Measurements from ENCODE around the gene PRKG1.

PRKG1 gene

GRCh38 chr10:51542853-51543252 lies 468.6 kb downstream of the PRKG1 start:
- WGBS (ENCODE audit: extremely low coverage, insufficient coverage, insufficient read length): no CpG with 5 or more reads among the region's 5 CpGs
- H3K79me1 ChIP-seq (ENCODE audit: low read length): no peaks in the 10 kb centered on the region

GRCh38 chr10:51544933-51545332 lies 470.6 kb downstream of the PRKG1 start:
- Histone ChIP-seq H4K8ac (ENCODE audit: low read depth, low read length) (no peak overlapping the region), H3K23ac (ENCODE audit: low read length) (no peak overlapping the region), H3K4me3 (ENCODE audit: low read depth, low read length) (no peak overlapping the region), H3K27me3 (ENCODE audit: insufficient read depth, low read length) (no peaks in the 10 kb centered on the region), H2AK5ac (ENCODE audit: low read length) (no peak overlapping the region), H4K12ac (ENCODE audit: low read depth, low read length) (no peak overlapping the region), H3K27ac (ENCODE audit: low read depth, low read length) (no peak overlapping the region), H3K79me2 (ENCODE audit: control insufficient read depth, insufficient read depth, low read length, poor library complexity) (no peaks in the 10 kb centered on the region), H2BK5ac (ENCODE audit: low read depth, low read length, poor library complexity) (no peak overlapping the region), H2AFZ (ENCODE audit: insufficient read depth, low read length, poor library complexity) (no peak overlapping the region), H3K18ac (ENCODE audit: low read length) (no peak overlapping the region), H3K4ac (ENCODE audit: low read depth, low read length) (no peak overlapping the region), H3K9ac (ENCODE audit: low read length) (no peak overlapping the region), H3K14ac (ENCODE audit: low read length) (no peak overlapping the region), H3K79me1 (ENCODE audit: low read length) (no peaks in the 10 kb centered on the region), H3K9me3 (ENCODE audit: insufficient read depth, low read depth, low read length) (no peaks in the 10 kb centered on the region), H3K4me1 (ENCODE audit: control insufficient read depth in 1 of 2, insufficient read depth in 2 of 2, low read length in 2 of 2) (no peaks in the 10 kb centered on the region), H3K4me2 (ENCODE audit: low read length) (no peak overlapping the region), H2BK120ac (ENCODE audit: insufficient read depth, low read length, poor library complexity) (no peak overlapping the region), H2BK12ac (ENCODE audit: low read length) (no peak overlapping the region), H4K91ac (ENCODE audit: low read depth, low read length) (no peak overlapping the region), H3K36me3 (ENCODE audit: control insufficient read depth in 1 of 2, insufficient read depth in 2 of 2, low read length in 2 of 2) (no peaks in the 10 kb centered on the region)
- no CpG with 5 or more reads among the region's 1 CpG for WGBS (ENCODE audit: extremely low coverage, insufficient coverage, insufficient read length)
- no peak for DNase-seq

More at GRCh38 chr10:51542853-51543252, 468.6 kb downstream of the PRKG1 start:
- Histone ChIP-seq H2AFZ (ENCODE audit: insufficient read depth, low read length, poor library complexity) (no peak overlapping the region), H4K91ac (ENCODE audit: low read depth, low read length) (no peak overlapping the region), H3K23ac (ENCODE audit: low read length) (no peak overlapping the region), H3K9me3 (ENCODE audit: insufficient read depth, low read depth, low read length) (no peaks in the 10 kb centered on the region), H3K27ac (ENCODE audit: low read depth, low read length) (no peak overlapping the region), H3K27me3 (ENCODE audit: insufficient read depth, low read length) (no peaks in the 10 kb centered on the region), H3K4me2 (ENCODE audit: low read length) (no peak overlapping the region), H3K36me3 (ENCODE audit: control insufficient read depth in 1 of 2, insufficient read depth in 2 of 2, low read length in 2 of 2) (no peaks in the 10 kb centered on the region), H4K8ac (ENCODE audit: low read depth, low read length) (no peak overlapping the region), H2BK5ac (ENCODE audit: low read depth, low read length, poor library complexity) (no peak overlapping the region), H3K4me1 (ENCODE audit: control insufficient read depth in 1 of 2, insufficient read depth in 2 of 2, low read length in 2 of 2) (no peaks in the 10 kb centered on the region), H2BK12ac (ENCODE audit: low read length) (no peak overlapping the region), H3K79me2 (ENCODE audit: control insufficient read depth, insufficient read depth, low read length, poor library complexity) (no peaks in the 10 kb centered on the region), H3K18ac (ENCODE audit: low read length) (no peak overlapping the region), H2BK120ac (ENCODE audit: insufficient read depth, low read length, poor library complexity) (no peak overlapping the region), H3K4me3 (ENCODE audit: low read depth, low read length) (no peak overlapping the region), H4K12ac (ENCODE audit: low read depth, low read length) (no peak overlapping the region), H2AK5ac (ENCODE audit: low read length) (no peak overlapping the region), H3K4ac (ENCODE audit: low read depth, low read length) (no peak overlapping the region), H3K14ac (ENCODE audit: low read length) (no peak overlapping the region), H3K9ac (ENCODE audit: low read length) (no peak overlapping the region)
- no peak for DNase-seq

DNA sequence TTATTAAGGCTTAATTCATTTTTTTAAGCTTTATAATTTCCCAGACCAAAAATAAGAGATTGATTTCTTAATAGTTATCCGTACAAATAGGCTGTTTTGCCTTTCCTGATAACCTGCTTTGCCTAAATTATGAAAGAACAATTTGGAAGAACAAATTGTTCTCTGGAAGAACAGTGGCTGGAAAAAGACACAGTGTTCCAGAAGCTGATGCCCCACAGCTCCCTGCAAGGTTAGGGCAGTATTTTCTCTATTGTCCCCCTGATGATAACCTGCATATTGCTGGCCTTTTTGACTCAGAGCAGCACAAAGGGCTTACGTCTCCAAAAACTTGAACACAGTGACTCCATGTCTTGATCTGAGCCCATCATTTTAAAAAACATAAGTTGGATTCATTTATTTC lies 473.7 kb downstream of the PRKG1 start:
- Histone ChIP-seq H3K9me3 (ENCODE audit: insufficient read depth, low read depth, low read length) (no peaks in the 10 kb centered on the region), H2BK5ac (ENCODE audit: low read depth, low read length, poor library complexity) (no peak overlapping the region), H3K27ac (ENCODE audit: low read depth, low read length) (no peak overlapping the region), H3K36me3 (ENCODE audit: control insufficient read depth in 1 of 2, insufficient read depth in 2 of 2, low read length in 2 of 2) (no peaks in the 10 kb centered on the region), H3K4ac (ENCODE audit: low read depth, low read length) (no peak overlapping the region), H3K27me3 (ENCODE audit: insufficient read depth, low read length) (no peaks in the 10 kb centered on the region), H3K9ac (ENCODE audit: low read length) (no peak overlapping the region), H3K4me1 (ENCODE audit: control insufficient read depth in 1 of 2, insufficient read depth in 2 of 2, low read length in 2 of 2) (no peaks in the 10 kb centered on the region), H3K79me1 (ENCODE audit: low read length) (no peaks in the 10 kb centered on the region), H3K23ac (ENCODE audit: low read length) (no peak overlapping the region), H4K12ac (ENCODE audit: low read depth, low read length) (no peak overlapping the region), H2BK120ac (ENCODE audit: insufficient read depth, low read length, poor library complexity) (no peak overlapping the region), H2BK12ac (ENCODE audit: low read length) (no peak overlapping the region), H3K79me2 (ENCODE audit: control insufficient read depth, insufficient read depth, low read length, poor library complexity) (no peaks in the 10 kb centered on the region), H3K4me2 (ENCODE audit: low read length) (no peak overlapping the region), H3K4me3 (ENCODE audit: low read depth, low read length) (no peak overlapping the region), H4K8ac (ENCODE audit: low read depth, low read length) (no peak overlapping the region), H2AK5ac (ENCODE audit: low read length) (no peak overlapping the region), H2AFZ (ENCODE audit: insufficient read depth, low read length, poor library complexity) (no peak overlapping the region), H3K14ac (ENCODE audit: low read length) (no peak overlapping the region), H3K18ac (ENCODE audit: low read length) (no peak overlapping the region), H4K91ac (ENCODE audit: low read depth, low read length) (no peak overlapping the region)
- WGBS (ENCODE audit: extremely low coverage, insufficient coverage, insufficient read length): no CpG with 5 or more reads among the region's 2 CpGs
- DNase-seq: no peak

- H3K18ac ChIP-seq (ENCODE audit: low read length): no peak overlapping the region
- H3K9ac ChIP-seq (ENCODE audit: low read length): no peak overlapping the region
- H2AFZ ChIP-seq (ENCODE audit: insufficient read depth, low read length, poor library complexity): no peak overlapping the region
- no peak overlapping the region for H2BK5ac ChIP-seq (ENCODE audit: low read depth, low read length, poor library complexity)
- no peaks in the 10 kb centered on the region for H3K79me1 ChIP-seq (ENCODE audit: low read length)
- H3K27ac ChIP-seq (ENCODE audit: low read depth, low read length): no peak overlapping the region
- H3K14ac ChIP-seq (ENCODE audit: low read length): no peak overlapping the region
- no peak overlapping the region for H3K4me3 ChIP-seq (ENCODE audit: low read depth, low read length)
- no peak overlapping the region for H4K12ac ChIP-seq (ENCODE audit: low read depth, low read length)
- no peak overlapping the region for H4K8ac ChIP-seq (ENCODE audit: low read depth, low read length)
- no peak for DNase-seq
- H3K4ac ChIP-seq (ENCODE audit: low read depth, low read length): no peak overlapping the region
- H3K23ac ChIP-seq (ENCODE audit: low read length): no peak overlapping the region
- H2BK120ac ChIP-seq (ENCODE audit: insufficient read depth, low read length, poor library complexity): no peak overlapping the region
- H4K91ac ChIP-seq (ENCODE audit: low read depth, low read length): no peak overlapping the region
- H3K9me3 ChIP-seq (ENCODE audit: insufficient read depth, low read depth, low read length): no peaks in the 10 kb centered on the region
- no peaks in the 10 kb centered on the region for H3K27me3 ChIP-seq (ENCODE audit: insufficient read depth, low read length)
- H3K4me2 ChIP-seq (ENCODE audit: low read length): no peak overlapping the region
- no peaks in the 10 kb centered on the region for H3K79me2 ChIP-seq (ENCODE audit: control insufficient read depth, insufficient read depth, low read length, poor library complexity)
- no peak overlapping the region for H2BK12ac ChIP-seq (ENCODE audit: low read length)
- no peaks in the 10 kb centered on the region for H3K36me3 ChIP-seq (ENCODE audit: control insufficient read depth in 1 of 2, insufficient read depth in 2 of 2, low read length in 2 of 2)
- H2AK5ac ChIP-seq (ENCODE audit: low read length): no peak overlapping the region
- H3K4me1 ChIP-seq (ENCODE audit: control insufficient read depth in 1 of 2, insufficient read depth in 2 of 2, low read length in 2 of 2): no peaks in the 10 kb centered on the region
These were observed 478.6 kb downstream of the PRKG1 start for GRCh38 chr10:51552879-51553278.

Measured in trophoblast cell (in vitro differentiated cells and primary cell).